GM10847 (cell line): ENCODE results near the gene FAM13A.

Experiments
- POLR2A ChIP-seq: IDR thresholded peaks from 2 replicates; pipeline ENCODE4 v1.6.1; 2011; ENCODE audit not compliant: insufficient read length; ENCODE audit errors: extremely low read depth

Gene FAM13A

GRCh38 chr4:89056953-89057398, at the start of gene FAM13A:
FAM13A (minus strand) TSS chr4:89057185; CDS start chr4:89056964, 221 bp downstream.
- TF ChIP-seq POLR2A, result no peak

- TF ChIP-seq POLR2A, result no peak
Measured at GRCh38 chr4:89105726-89106125, 48.7 kb upstream of the FAM13A start.

- TF ChIP-seq POLR2A, result no peak
Measured at GRCh38 chr4:89101256-89102161, 44.5 kb upstream of the FAM13A start.

- TF ChIP-seq POLR2A, result no peak
Measured at GRCh38 chr4:89100853-89101252, 43.9 kb upstream of the FAM13A start.

GRCh38 chr4:89099471-89099870, 42.5 kb upstream of the FAM13A start:
- no peak for TF ChIP-seq POLR2A

GRCh38 chr4:89099034-89099433, 42.0 kb upstream of the FAM13A start:
- TF ChIP-seq POLR2A, result no peak

GRCh38 chr4:89078300-89078699, 21.3 kb upstream of the FAM13A start:
- no peak for TF ChIP-seq POLR2A

GRCh38 chr4:89077761-89078160, 20.8 kb upstream of the FAM13A start:
- no peak for TF ChIP-seq POLR2A

- no peak for TF ChIP-seq POLR2A
Measured at GRCh38 chr4:89072921-89073320, 15.9 kb upstream of the FAM13A start.

- TF ChIP-seq POLR2A, result no peak
Measured at GRCh38 chr4:89071311-89071710, 14.3 kb upstream of the FAM13A start.

- TF ChIP-seq POLR2A, result no peak
Measured at GRCh38 chr4:89070041-89070440, 13.1 kb upstream of the FAM13A start.

- no peak for TF ChIP-seq POLR2A
Measured at GRCh38 chr4:89069481-89069880, 12.5 kb upstream of the FAM13A start.

- no peak for TF ChIP-seq POLR2A
Measured at GRCh38 chr4:89067417-89067816, 10.4 kb upstream of the FAM13A start.

- TF ChIP-seq POLR2A, result no peak
Measured at GRCh38 chr4:89064848-89065247, 7.9 kb upstream of the FAM13A start.

- no peak for TF ChIP-seq POLR2A
Measured at GRCh38 chr4:89056292-89056952, 563 bp downstream of the FAM13A start.

- TF ChIP-seq POLR2A, result no peak
Measured at GRCh38 chr4:89055157-89056080, 1.6 kb downstream of the FAM13A start.

GRCh38 chr4:89054627-89055026, 2.4 kb downstream of the FAM13A start:
- no peak for TF ChIP-seq POLR2A
